Renal cortical epithelial cell (primary cell): ENCODE measurements around the gene NXF3. TPM values are rescaled to one million over a fixed set of nuclear protein-coding genes. Genes with fewer than 3 reads are reported as not detected.
"Not testable (repeated sequence)": the region's sequence is repeated elsewhere in the genome, so short reads cannot be mapped to it uniquely, and the experiment has no call there.

Source experiments
- DNase-seq: peaks from one replicate; pipeline ENCODE4 v3.0.0-alpha.2; 2011; ENCODE audit warnings: low read depth
- total RNA-seq: library from RNA; depleted of rRNA; stranded (reverse); fragments of >200 nt; gene quantifications from 2 replicates; pipeline ENCODE4 v1.2.3, GENCODE V29; 2014

Gene NXF3
- total RNA-seq, 1 donor from 2014 or later = 0.35 TPM

DNA sequence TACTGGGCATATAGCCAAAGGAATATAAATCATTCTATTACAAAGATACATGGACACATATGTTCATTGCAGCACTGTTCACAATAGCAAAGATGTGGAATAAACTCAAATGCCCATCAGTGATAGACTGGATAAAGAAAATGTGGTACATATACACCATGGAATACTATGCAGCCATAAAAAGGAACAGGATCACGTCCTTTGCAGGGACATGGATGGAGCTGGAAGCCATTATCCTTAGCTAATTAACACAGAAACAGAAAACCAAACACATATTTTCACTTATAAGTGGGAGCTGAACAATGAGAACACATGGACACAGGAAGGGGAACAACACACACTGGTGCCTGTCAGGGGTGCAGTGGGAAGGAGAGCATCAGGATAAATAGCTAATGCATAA is 59.6 kb downstream of the NXF3 start:
- DNase-seq = not testable (repeated sequence)

Other genes starting within 250 kb of the NXF3 start
- gene RAB40AL, start 155.9 kb downstream of the NXF3 start, total RNA-seq = 0.30 TPM in 1 of 2 replicates, not detected in the other
- gene BEX1, start 29.0 kb downstream of the NXF3 start, total RNA-seq = 0.20 TPM in 1 of 2 replicates, not detected in the other
- 43.1 and 50.6 TPM in 2 replicates for gene BEX4, start 122.0 kb upstream of the NXF3 start, total RNA-seq
- gene TCEAL8, start 162.0 kb upstream of the NXF3 start, total RNA-seq = 99.0 and 153 TPM in 2 replicates
- gene TCEAL5, start 183.6 kb upstream of the NXF3 start, total RNA-seq = not detected in 2 replicates
- 18.0 and 26.9 TPM in 2 replicates for gene BEX2, start 217.8 kb upstream of the NXF3 start, total RNA-seq
- 2.8 and 8.2 TPM in 2 replicates for gene TCEAL7, start 237.1 kb upstream of the NXF3 start, total RNA-seq